Measurements from ENCODE around the gene NUFIP1.
"Not testable (repeated sequence)": the region's sequence is repeated elsewhere in the genome, so short reads cannot be mapped to it uniquely, and the experiment has no call there.

NUFIP1 gene

GRCh38 chr13:44919104-44919804, 70.0 kb downstream of the NUFIP1 start:
- no peak for DNase-seq

GRCh38 chr13:44918326-44919103, 70.8 kb downstream of the NUFIP1 start:
- DNase-seq = peak; percentile 98

- peak; percentile 98 for DNase-seq
Observed at GRCh38 chr13:44917589-44918325, 71.5 kb downstream of the NUFIP1 start.

GRCh38 chr13:44912278-44913016, 76.8 kb downstream of the NUFIP1 start:
- no peak for DNase-seq

- no peak for DNase-seq
Observed at GRCh38 chr13:44908712-44909111, 80.6 kb downstream of the NUFIP1 start.

GRCh38 chr13:44908266-44908665, 81.0 kb downstream of the NUFIP1 start:
- DNase-seq = no peak

- peak; percentile 36 for DNase-seq
Observed at GRCh38 chr13:44906713-44907112, 82.6 kb downstream of the NUFIP1 start.

GRCh38 chr13:44906230-44906629, 83.0 kb downstream of the NUFIP1 start:
- no peak for DNase-seq

- DNase-seq = no peak
Observed at GRCh38 chr13:44905556-44905955, 83.7 kb downstream of the NUFIP1 start.

GRCh38 chr13:44904967-44905366, 84.3 kb downstream of the NUFIP1 start:
- DNase-seq = peak; percentile 93

GRCh38 chr13:44903574-44903985, 85.7 kb downstream of the NUFIP1 start:
- peak; percentile 68 for DNase-seq

GRCh38 chr13:44902738-44903137, 86.5 kb downstream of the NUFIP1 start:
- DNase-seq = no peak

GRCh38 chr13:44899967-44900366, 89.3 kb downstream of the NUFIP1 start:
- no peak for DNase-seq

- not testable (repeated sequence) for DNase-seq
Observed at GRCh38 chr13:44898308-44898707, 91.0 kb downstream of the NUFIP1 start.

- DNase-seq = no peak
Observed at GRCh38 chr13:44895953-44896335, 93.3 kb downstream of the NUFIP1 start.

GRCh38 chr13:44895264-44895952, 93.9 kb downstream of the NUFIP1 start:
- no peak for DNase-seq

GRCh38 chr13:44894001-44894770, 95.1 kb downstream of the NUFIP1 start:
- DNase-seq = no peak
